HK-2 (cell line): Measurements from ENCODE around the gene SSX3.
"Not testable (repeated sequence)": the region's sequence is repeated elsewhere in the genome, so short reads cannot be mapped to it uniquely, and the experiment has no call there.

Source experiments
- DNase-seq: peaks from one replicate; pipeline ENCODE4 v3.0.0-alpha.2; 2018; ENCODE audit not compliant: unreplicated experiment

The SSX3 gene

GRCh38 chrX:48356315-48357094 is at the start of gene SSX3:
SSX3 (minus strand) TSS chrX:48356703; CDS start chrX:48355249, 1,454 bp downstream.
- not testable (repeated sequence) for DNase-seq

GRCh38 chrX:48397825-48398224 is 41.3 kb upstream of the SSX3 start:
- DNase-seq = not testable (repeated sequence)

- not testable (repeated sequence) for DNase-seq
Observed at GRCh38 chrX:48396931-48397330, 40.4 kb upstream of the SSX3 start.

GRCh38 chrX:48383239-48383638 is 26.7 kb upstream of the SSX3 start, which contains the start of gene SSX4:
SSX4 (plus strand) TSS chrX:48383539; CDS start chrX:48384054, 515 bp downstream.
- not testable (repeated sequence) for DNase-seq

GRCh38 chrX:48370408-48370807 is 13.9 kb upstream of the SSX3 start:
- not testable (repeated sequence) for DNase-seq

- DNase-seq = not testable (repeated sequence)
Observed at GRCh38 chrX:48367717-48368408, 11.4 kb upstream of the SSX3 start.

GRCh38 chrX:48359281-48359680 is 2.8 kb upstream of the SSX3 start:
- not testable (repeated sequence) for DNase-seq

GRCh38 chrX:48357681-48358080 is 1.2 kb upstream of the SSX3 start:
- no peak for DNase-seq

- not testable (repeated sequence) for DNase-seq
Observed at GRCh38 chrX:48346059-48346458, 10.4 kb downstream of the SSX3 start.

- not testable (repeated sequence) for DNase-seq
Observed at GRCh38 chrX:48313996-48314395, 42.5 kb downstream of the SSX3 start.

- no peak for DNase-seq
Observed at GRCh38 chrX:48306175-48306574, 50.3 kb downstream of the SSX3 start.
